Caco-2 (cell line): Measurements from ENCODE around the gene RNPS1. TPM values are rescaled to one million over a fixed set of nuclear protein-coding genes. Genes with fewer than 3 reads are reported as not detected.
A peak's percentile ranks its signal among the peaks of the same experiment; 100 is the strongest.
"Not testable (repeated sequence)": the region's sequence is repeated elsewhere in the genome, so short reads cannot be mapped to it uniquely, and the experiment has no call there.

ENCODE experiments used
- BruUV-seq: library from RNA; stranded (reverse); fragments of 400-500 nt; replicated peaks from 2 replicates; lab custom pipeline; 2021; lab: Mats Ljungman, UMichigan
- CTCF ChIA-PET: fragments of 300-600 bp; sonication (Branson Sonifier 250); formaldehyde crosslinking; loops from one replicate; lab custom pipeline; 2022; ENCODE audit warnings: antibody characterized with exemption; lab: Charles Lee
- POLR2A ChIA-PET: fragments of 300-600 bp; sonication (Branson Sonifier 250); formaldehyde crosslinking; loops from one replicate; lab custom pipeline; 2022; ENCODE audit warnings: antibody characterized with exemption; lab: Charles Lee
- DNase-seq, 2 experiments: peaks; one replicate each; pipeline versions ENCODE4 v3.0.0 to v3.0.0-alpha.2; 2020 to 2022
- H3K27me3 ChIP-seq: replicated peaks from 2 replicates; pipeline ENCODE4 v1.6.0; 2011; ENCODE audit warnings: low read length; ENCODE audit not compliant: control insufficient read depth, insufficient read depth
- H3K36me3 ChIP-seq: 2 replicates; pipeline ENCODE4 v1.5.1; 2011; ENCODE audit warnings: low read length; ENCODE audit not compliant: control insufficient read depth, insufficient read depth
- H3K4me1 ChIP-seq: fragments of 250-450 bp; sonication (Bioruptor Pico); 2 replicates; pipeline ENCODE4 v1.5.1; 2020; ENCODE audit warnings: mild to moderate bottlenecking
- H3K4me3 ChIP-seq: 2 replicates; pipeline ENCODE4 v1.5.1; 2011; ENCODE audit warnings: low read depth, mild to moderate bottlenecking, control low read depth, low read length
- H3K9me3 ChIP-seq: fragments of 250-450 bp; sonication (Bioruptor Pico); 2 replicates; pipeline ENCODE4 v1.5.1; 2020; ENCODE audit warnings: mild to moderate bottlenecking, moderate library complexity
- H3K27ac Mint-ChIP-seq: one replicate; pipeline ENCODE4 v1.8.0; 2022; ENCODE audit warnings: mixed read lengths; ENCODE audit not compliant: unreplicated experiment
- H3K27me3 Mint-ChIP-seq: one replicate; pipeline ENCODE4 v1.8.0; 2022; ENCODE audit warnings: mixed read lengths; ENCODE audit not compliant: insufficient read depth, unreplicated experiment
- H3K36me3 Mint-ChIP-seq: one replicate; pipeline ENCODE4 v1.8.0; 2022; ENCODE audit warnings: mild to moderate bottlenecking, mixed read lengths; ENCODE audit not compliant: insufficient read depth, unreplicated experiment
- H3K4me1 Mint-ChIP-seq: one replicate; pipeline ENCODE4 v1.8.0; 2022; ENCODE audit warnings: low read depth, mixed read lengths; ENCODE audit not compliant: unreplicated experiment
- H3K4me3 Mint-ChIP-seq: one replicate; pipeline ENCODE4 v1.8.0; 2022; ENCODE audit warnings: mild to moderate bottlenecking, moderate library complexity, mixed read lengths; ENCODE audit not compliant: unreplicated experiment
- H3K9me3 Mint-ChIP-seq: one replicate; pipeline ENCODE4 v1.8.0; 2022; ENCODE audit warnings: mixed read lengths; ENCODE audit not compliant: unreplicated experiment
- intact Hi-C: fragments of 100-400 bp; cut with micrococcal nuclease; formaldehyde crosslinking; loops from one replicate; pipeline ENCODE4 v1.10.0; 2022; ENCODE audit not compliant: unreplicated experiment
- total RNA-seq: library from RNA; stranded (reverse); gene quantifications from 2 replicates; pipeline ENCODE4 v1.2.3, GENCODE V29; 2022
- TF ChIP-seq, protein P1 (sequence below), 2 experiments: fragments of 200-600 bp in 1 of 2; IDR thresholded peaks; 1 replicate in 1 of 2; 2 replicates in 1 of 2; pipeline versions ENCODE4 v1.5.1 to v1.8.0; 2011 to 2022; ENCODE audit warnings: antibody characterized with exemption in 1 of 2, control low read depth in 1 of 2, inconsistent platforms in 1 of 2, low read depth in 1 of 2, low read length in 1 of 2, mild to moderate bottlenecking in 1 of 2, moderate library complexity in 1 of 2; ENCODE audit not compliant: insufficient read depth in 1 of 2, severe bottlenecking in 1 of 2, unreplicated experiment in 1 of 2

RNPS1 gene
- total RNA-seq, 1 experiment from 2014 or later: 210 TPM

DNA sequence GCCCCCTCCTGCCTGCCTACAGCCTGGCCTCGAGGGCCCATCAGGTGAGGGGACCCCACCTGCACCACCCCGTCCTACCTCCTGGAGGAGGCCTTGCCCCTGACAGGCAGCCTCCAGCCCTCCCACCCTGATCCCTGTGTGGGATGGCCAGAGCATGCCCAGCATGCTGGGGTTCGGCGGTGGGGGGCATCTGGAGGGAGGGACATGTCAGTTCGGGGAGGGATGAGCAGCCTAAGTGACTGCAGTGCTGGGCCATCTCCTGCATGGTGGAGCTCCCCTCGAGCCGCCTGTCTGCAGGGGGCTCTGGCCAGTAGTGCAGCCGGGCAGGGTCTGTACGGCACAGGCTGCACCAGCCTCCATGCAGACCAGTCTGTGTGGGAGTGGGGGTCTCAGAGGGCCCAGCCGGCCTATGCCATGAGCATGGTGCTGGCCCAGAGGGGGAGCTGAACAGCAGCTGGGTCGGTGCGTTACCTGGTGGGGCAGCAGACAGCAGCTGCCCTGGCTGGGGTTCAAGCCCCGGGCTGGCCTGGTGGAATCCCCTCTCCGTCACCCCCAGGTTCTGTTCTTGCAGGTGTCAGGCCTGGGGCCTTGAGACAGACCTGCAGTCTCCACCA is 4.0 kb upstream of the RNPS1 start:
- intact Hi-C loops: no loop called here
- no peak overlapping the region for H3K4me3 Mint-ChIP-seq
- Histone ChIP-seq H3K4me1 (0 out of 2 replicates have a peak, but pooled peaks cover 6% of the 10 kb centered on the region), H3K36me3 (no peaks in the 10 kb centered on the region), H3K27me3 (no peaks in the 10 kb centered on the region), H3K4me3 (no peak overlapping the region), H3K9me3 (no peaks in the 10 kb centered on the region)
- no peaks in the 10 kb centered on the region for H3K9me3 Mint-ChIP-seq
- H3K27me3 Mint-ChIP-seq: no peaks in the 10 kb centered on the region
- BruUV-seq: no TSS peak
- ChIA-PET POLR2A (no interaction called here), CTCF (interaction anchor here (0.6 kb wide), 1 partner anchor 188 kb away, joined by 6 read pairs; the partner anchor contains the start of gene TEDC2)
- DNase-seq: no peak
- peaks cover 7% of the 10 kb centered on the region for H3K4me1 Mint-ChIP-seq
- H3K36me3 Mint-ChIP-seq: peaks cover 25% of the 10 kb centered on the region
- no peak overlapping the region for H3K27ac Mint-ChIP-seq
- TF ChIP-seq, protein P1, sequence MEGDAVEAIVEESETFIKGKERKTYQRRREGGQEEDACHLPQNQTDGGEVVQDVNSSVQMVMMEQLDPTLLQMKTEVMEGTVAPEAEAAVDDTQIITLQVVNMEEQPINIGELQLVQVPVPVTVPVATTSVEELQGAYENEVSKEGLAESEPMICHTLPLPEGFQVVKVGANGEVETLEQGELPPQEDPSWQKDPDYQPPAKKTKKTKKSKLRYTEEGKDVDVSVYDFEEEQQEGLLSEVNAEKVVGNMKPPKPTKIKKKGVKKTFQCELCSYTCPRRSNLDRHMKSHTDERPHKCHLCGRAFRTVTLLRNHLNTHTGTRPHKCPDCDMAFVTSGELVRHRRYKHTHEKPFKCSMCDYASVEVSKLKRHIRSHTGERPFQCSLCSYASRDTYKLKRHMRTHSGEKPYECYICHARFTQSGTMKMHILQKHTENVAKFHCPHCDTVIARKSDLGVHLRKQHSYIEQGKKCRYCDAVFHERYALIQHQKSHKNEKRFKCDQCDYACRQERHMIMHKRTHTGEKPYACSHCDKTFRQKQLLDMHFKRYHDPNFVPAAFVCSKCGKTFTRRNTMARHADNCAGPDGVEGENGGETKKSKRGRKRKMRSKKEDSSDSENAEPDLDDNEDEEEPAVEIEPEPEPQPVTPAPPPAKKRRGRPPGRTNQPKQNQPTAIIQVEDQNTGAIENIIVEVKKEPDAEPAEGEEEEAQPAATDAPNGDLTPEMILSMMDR (IDR thresholded peaks at IDR 0.05; ENCODE audit: insufficient read depth in 1 of 2, low read depth in 1 of 2, low read length in 1 of 2, severe bottlenecking in 1 of 2, unreplicated experiment in 1 of 2): no peak

DNA sequence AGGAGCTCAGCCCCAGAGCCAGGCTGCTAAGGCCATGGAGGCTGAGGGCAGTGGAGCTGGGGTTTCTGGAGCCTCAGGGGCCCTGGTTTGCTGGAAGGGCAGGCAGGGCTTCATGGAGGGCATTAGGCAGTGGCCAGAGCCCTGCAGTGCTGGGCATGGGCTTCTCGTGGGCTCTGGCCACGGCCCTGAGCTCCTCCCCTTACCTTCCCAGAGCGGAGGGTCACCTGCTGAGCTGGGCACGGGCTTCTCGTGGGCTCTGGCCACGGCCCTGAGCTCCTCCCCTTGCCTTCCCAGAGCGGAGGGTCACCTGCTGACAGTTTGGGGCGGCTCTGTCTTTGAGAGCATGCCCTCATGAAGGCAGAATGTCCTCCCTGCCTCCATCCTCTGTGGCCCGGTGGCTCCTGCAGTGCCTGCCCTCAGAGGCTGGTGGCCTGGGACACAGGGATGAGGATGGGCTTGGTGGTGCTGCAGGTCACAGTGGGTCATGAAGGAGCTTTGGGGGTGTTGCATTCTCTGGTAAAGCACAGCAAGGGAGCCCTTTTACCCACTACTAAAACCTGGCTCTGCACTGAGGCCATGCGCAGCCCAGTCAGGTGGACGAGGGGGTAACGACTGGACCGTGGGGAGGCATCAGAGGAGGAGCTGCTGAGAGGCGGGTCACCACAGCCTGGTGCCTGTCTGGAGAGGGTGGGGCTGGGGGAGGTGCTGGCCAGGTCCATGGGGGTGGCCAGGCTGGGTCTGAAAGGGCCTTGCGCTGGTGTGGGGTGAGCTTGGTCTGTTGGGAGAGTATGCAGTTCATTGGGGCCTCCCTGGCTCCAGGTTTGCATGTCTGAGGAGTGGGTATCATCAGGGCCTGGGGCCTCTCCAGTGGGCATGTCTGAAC is 2.9 kb upstream of the RNPS1 start:
- Histone ChIP-seq H3K27me3 (no peaks in the 10 kb centered on the region), H3K36me3 (no peaks in the 10 kb centered on the region), H3K9me3 (no peaks in the 10 kb centered on the region), H3K4me3 (no peak overlapping the region), H3K4me1 (peaks cover 6% of the 10 kb centered on the region; the same call in 1 of the 2 replicates)
- H3K27me3 Mint-ChIP-seq: no peaks in the 10 kb centered on the region
- TF ChIP-seq, protein P1 (IDR thresholded peaks at IDR 0.05; ENCODE audit: insufficient read depth in 1 of 2, low read depth in 1 of 2, low read length in 1 of 2, severe bottlenecking in 1 of 2, unreplicated experiment in 1 of 2): no peak
- H3K4me1 Mint-ChIP-seq: peaks cover 13% of the 10 kb centered on the region
- intact Hi-C loops: no loop called here
- CTCF ChIA-PET: no interaction called here
- H3K36me3 Mint-ChIP-seq: peaks cover 36% of the 10 kb centered on the region
- POLR2A ChIA-PET: no interaction called here
- BruUV-seq: no TSS peak
- H3K4me3 Mint-ChIP-seq: no peak overlapping the region
- H3K9me3 Mint-ChIP-seq: no peaks in the 10 kb centered on the region
- no peak overlapping the region for H3K27ac Mint-ChIP-seq
- DNase-seq: no peak

DNA sequence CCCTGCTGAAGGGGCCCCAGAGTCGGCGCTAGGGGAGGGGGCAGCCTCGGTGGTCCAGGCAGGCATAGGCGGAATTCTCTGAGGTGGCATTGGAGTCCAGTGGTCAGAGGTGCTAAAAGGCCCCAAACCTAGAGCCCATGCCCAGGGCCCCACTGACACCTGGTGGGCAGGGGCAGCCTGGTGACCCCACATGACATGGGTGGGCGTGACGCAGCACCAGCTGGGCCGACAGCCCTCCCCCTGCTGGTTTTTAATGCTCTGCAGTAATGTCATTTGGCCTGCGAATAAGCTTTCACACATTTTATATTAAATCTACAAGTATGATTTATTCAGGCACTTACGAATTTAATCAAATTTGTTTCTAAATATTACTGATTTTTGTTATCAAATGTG is 2.1 kb upstream of the RNPS1 start:
- CTCF ChIA-PET: no interaction called here
- Mint-ChIP-seq H3K9me3 (no peaks in the 10 kb centered on the region), H3K27me3 (no peaks in the 10 kb centered on the region), H3K27ac (no peak overlapping the region), H3K4me1 (peaks cover 13% of the 10 kb centered on the region), H3K36me3 (peaks cover 44% of the 10 kb centered on the region), H3K4me3 (no peak overlapping the region)
- Histone ChIP-seq H3K4me3 (no peak overlapping the region), H3K4me1 (peaks cover 6% of the 10 kb centered on the region; the same call in 1 of the 2 replicates), H3K9me3 (no peaks in the 10 kb centered on the region), H3K36me3 (no peaks in the 10 kb centered on the region), H3K27me3 (no peaks in the 10 kb centered on the region)
- TF ChIP-seq, protein P1 (IDR thresholded peaks at IDR 0.05; ENCODE audit: insufficient read depth in 1 of 2, low read depth in 1 of 2, low read length in 1 of 2, severe bottlenecking in 1 of 2, unreplicated experiment in 1 of 2): no peak
- BruUV-seq: no TSS peak
- DNase-seq: no peak
- intact Hi-C loops: no loop called here
- POLR2A ChIA-PET: no interaction called here

DNA sequence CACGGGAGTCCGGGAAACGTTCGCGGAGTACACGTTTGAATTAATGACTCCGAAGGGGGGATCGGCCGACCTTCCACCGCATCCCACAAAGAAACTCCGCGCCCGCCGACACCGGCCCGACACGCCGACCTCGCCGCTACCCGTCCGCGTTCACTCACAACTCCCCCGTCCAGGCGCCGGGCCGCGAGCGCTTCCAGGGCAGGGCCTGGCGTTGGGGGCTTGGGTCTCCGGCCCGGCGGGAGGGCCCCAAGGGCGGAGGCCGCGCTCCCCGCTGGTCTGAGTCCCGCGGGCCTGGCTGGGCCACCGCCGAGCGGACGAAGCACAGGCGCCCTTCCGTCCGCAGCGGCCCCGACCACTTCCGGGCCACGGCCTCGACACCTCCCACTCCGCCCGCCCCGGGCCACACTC is 417 bp downstream of the RNPS1 start:
- peak overlapping the region; percentile 99 for H3K27ac Mint-ChIP-seq
- H3K27me3 ChIP-seq, H3K9me3 ChIP-seq, H3K36me3 ChIP-seq, H3K27me3 Mint-ChIP-seq, POLR2A ChIA-PET, H3K9me3 Mint-ChIP-seq, DNase-seq, CTCF ChIA-PET, BruUV-seq, H3K4me1 ChIP-seq: not testable (repeated sequence)
- peak overlapping the region; percentile 96 for H3K4me3 Mint-ChIP-seq
- H3K4me3 ChIP-seq: peak overlapping the region; percentile 79
- H3K4me1 Mint-ChIP-seq: peaks cover 13% of the 10 kb centered on the region
- peaks cover 69% of the 10 kb centered on the region for H3K36me3 Mint-ChIP-seq
- intact Hi-C loops: loop anchor here (10.0 kb wide), 1 partner anchor 157 kb away; the partner anchor contains the start of gene CCNF
